Measurements from ENCODE around the gene TMEM50B. TPM values are rescaled to one million over a fixed set of nuclear protein-coding genes. Genes with fewer than 3 reads are reported as not detected.

The TMEM50B gene
- total and polyA plus RNA-seq, 2 experiments from 2014 or later: 25.1 to 26.1 TPM

GRCh38 chr21:33452362-33452761, 27.4 kb downstream of the TMEM50B start (continued):
- TF ChIP-seq REST (IDR thresholded peaks at IDR 0.05; ENCODE audit: unreplicated experiment) (no peak), ETS1 (IDR thresholded peaks at IDR 0.05) (no peak)

- Histone ChIP-seq H2AFZ (no peak overlapping the region), H3K27me3 (ENCODE audit: insufficient read depth) (no peaks in the 10 kb centered on the region), H3K4me1 (ENCODE audit: insufficient read depth) (no peaks in the 10 kb centered on the region), H4K20me1 (replicated peaks; ENCODE audit: insufficient read depth) (peaks cover 4% of the 10 kb centered on the region; the same call in 1 of the 2 replicates), H3K4me2 (no peak overlapping the region), H3K9me2 (ENCODE audit: insufficient read depth) (no peaks in the 10 kb centered on the region), H3F3A (replicated peaks; ENCODE audit: low read depth) (no peaks in the 10 kb centered on the region), H3K36me3 (ENCODE audit: insufficient read depth) (no peaks in the 10 kb centered on the region; the same call in 1 of the 2 replicates), H3K27ac (ENCODE audit: low read depth) (no peak overlapping the region), H3K79me2 (replicated peaks; ENCODE audit: insufficient read depth) (no peaks in the 10 kb centered on the region), H3K4me3 (no peak overlapping the region)
- Mint-ChIP-seq H3K36me3 (ENCODE audit: low read depth) (peaks cover 5% of the 10 kb centered on the region; the same call in 1 of the 3 replicates), H3K4me3 (no peak overlapping the region), H3K4me1 (peaks cover 7% of the 10 kb centered on the region; the same call in 2 of the 3 replicates), H3K27me3 (ENCODE audit: insufficient read depth, low read depth, poor library complexity) (no peaks in the 10 kb centered on the region), H3K9me3 (no peaks in the 10 kb centered on the region), H3K27ac (no peak overlapping the region)
- no peak for DNase-seq (ENCODE audit: low spot score)
- ATAC-seq: no peak
- TF ChIP-seq STAT1 (IDR thresholded peaks at IDR 0.05; ENCODE audit: unreplicated experiment) (no peak), ZNF462 (CRISPR knock-in tag; IDR thresholded peaks at IDR 0.05) (no peak), NANOG (IDR thresholded peaks at IDR 0.05; ENCODE audit: borderline replicate concordance) (no peak), ETS1 (IDR thresholded peaks at IDR 0.05) (no peak), ZNF331 (CRISPR knock-in tag; IDR thresholded peaks at IDR 0.05; ENCODE audit: low read depth) (no peak), EZH2phosphoT487 (IDR thresholded peaks at IDR 0.05; ENCODE audit: unreplicated experiment) (no peak), CREB1 (CRISPR knock-in tag; IDR thresholded peaks at IDR 0.05; ENCODE audit: low read depth) (no peak), CTCF (conservative IDR thresholded peaks at IDR 0.05; ENCODE audit: low read depth in 2 of 2) (no peak), JUNB (IDR thresholded peaks at IDR 0.05; ENCODE audit: unreplicated experiment) (no peak)
These were observed 28.1 kb downstream of the TMEM50B start for GRCh38 chr21:33451634-33452071.

All from GM23338 (cell line).